CD4-positive, alpha-beta T cell treated with Interleukin-1 beta for 1 hour (primary cell): Measurements from ENCODE around the gene MSI2.

ENCODE experiments used
- DNase-seq, 2 donors: peaks; one replicate each; pipeline ENCODE4 v3.0.0-alpha.2; 2020 to 2022

The MSI2 gene

GRCh38 chr17:57713140-57713539 is 456.8 kb downstream of the MSI2 start:
- DNase-seq: no peak

- DNase-seq: no peak
Observed at GRCh38 chr17:57714665-57715180, 458.4 kb downstream of the MSI2 start.

GRCh38 chr17:57715981-57716380 is 459.7 kb downstream of the MSI2 start:
- no peak for DNase-seq

DNA sequence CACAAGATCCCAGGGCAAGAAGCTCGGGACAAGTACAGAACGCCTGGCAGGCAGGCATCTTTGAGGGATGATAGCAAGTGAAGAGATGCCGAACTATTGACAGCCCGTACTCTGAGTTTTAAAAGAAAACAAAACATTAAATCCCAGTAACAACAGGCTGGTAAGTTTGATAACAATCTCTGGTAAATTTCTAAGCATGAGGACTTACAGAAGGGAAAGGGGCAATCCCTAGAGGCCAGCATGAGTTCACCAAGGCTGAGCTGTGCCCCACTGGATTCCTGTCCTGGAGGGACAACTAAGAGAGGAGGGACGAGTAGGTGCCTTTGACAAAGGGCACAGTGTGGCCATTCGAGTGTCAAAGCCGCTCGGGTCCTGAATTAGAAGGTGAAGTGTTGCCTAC is 462.6 kb downstream of the MSI2 start:
- no peak for DNase-seq

GRCh38 chr17:57720386-57721035 is 464.2 kb downstream of the MSI2 start:
- DNase-seq: no peak

- no peak for DNase-seq
Observed at GRCh38 chr17:57721967-57722703, 465.8 kb downstream of the MSI2 start.

DNA sequence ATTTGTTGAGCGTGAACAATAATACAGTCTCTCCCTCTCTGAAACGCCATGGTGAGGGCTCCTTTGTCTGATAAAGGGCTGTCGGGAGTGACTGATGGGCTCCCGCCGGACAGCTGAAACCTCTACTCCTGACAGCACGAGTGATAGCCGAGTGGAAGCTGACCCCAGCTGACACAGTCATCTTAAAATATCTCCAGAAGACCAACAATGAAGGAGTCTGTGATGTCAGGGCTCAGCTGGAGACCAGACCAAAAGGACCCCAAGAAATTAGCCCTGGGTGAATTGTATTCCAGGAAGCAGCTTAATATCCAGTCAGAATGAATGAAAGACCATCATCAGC is 466.4 kb downstream of the MSI2 start:
- DNase-seq: no peak

GRCh38 chr17:57723427-57724025 is 467.2 kb downstream of the MSI2 start:
- DNase-seq: no peak

- no peak for DNase-seq
Observed at GRCh38 chr17:57724026-57724728, 467.9 kb downstream of the MSI2 start.

- DNase-seq: no peak
Observed at GRCh38 chr17:57724729-57725125, 468.4 kb downstream of the MSI2 start.

DNA sequence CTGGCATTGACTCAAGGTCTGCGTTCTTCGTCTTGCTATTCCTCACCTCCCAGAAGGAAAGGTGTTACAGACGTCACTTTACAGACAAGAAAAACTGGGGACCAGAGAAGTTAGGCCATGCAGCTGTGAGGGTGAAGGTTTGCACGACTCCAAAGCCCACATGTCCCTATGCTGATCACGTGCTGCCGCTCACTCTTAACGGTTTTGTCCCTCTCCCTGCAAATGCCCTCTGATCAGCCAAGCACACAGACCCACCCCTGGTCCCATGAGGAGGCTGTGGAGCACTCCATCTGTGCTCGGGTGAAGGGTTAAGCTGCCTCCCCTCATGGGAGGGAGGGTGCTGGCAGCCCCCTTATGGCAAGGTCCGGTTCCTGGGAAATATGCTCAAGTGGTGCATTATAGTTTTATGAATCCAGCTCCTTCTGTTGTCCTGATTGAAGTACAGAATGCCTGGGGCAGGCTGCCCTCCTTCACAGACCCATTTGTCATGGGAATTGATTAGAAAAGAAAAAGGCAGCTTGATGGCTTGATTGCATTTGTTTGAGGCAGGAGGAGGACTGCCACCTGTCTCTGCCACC is 470.0 kb downstream of the MSI2 start:
- no peak for DNase-seq

DNA sequence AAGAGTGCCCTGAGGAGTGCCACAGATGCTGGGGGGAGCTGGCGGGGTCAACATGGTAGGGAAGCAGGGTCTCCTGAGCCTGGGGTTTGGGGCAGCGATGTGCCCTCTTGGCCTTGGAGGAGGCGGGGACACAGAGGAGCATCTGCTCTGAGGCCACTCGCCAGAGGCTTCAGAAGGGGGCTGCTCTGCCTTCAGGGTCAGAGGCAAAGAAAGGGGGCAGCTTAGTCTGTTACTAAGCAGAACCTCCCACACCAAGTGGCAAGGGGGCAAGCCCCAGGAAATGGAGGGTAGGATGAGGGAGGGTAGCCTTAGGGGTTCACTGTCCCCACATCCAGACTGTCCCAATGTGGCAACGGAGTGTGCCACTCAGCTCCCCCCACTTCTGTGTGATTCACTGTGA is 470.5 kb downstream of the MSI2 start:
- no peak for DNase-seq

GRCh38 chr17:57727630-57728175 is 471.4 kb downstream of the MSI2 start:
- no peak for DNase-seq

DNA sequence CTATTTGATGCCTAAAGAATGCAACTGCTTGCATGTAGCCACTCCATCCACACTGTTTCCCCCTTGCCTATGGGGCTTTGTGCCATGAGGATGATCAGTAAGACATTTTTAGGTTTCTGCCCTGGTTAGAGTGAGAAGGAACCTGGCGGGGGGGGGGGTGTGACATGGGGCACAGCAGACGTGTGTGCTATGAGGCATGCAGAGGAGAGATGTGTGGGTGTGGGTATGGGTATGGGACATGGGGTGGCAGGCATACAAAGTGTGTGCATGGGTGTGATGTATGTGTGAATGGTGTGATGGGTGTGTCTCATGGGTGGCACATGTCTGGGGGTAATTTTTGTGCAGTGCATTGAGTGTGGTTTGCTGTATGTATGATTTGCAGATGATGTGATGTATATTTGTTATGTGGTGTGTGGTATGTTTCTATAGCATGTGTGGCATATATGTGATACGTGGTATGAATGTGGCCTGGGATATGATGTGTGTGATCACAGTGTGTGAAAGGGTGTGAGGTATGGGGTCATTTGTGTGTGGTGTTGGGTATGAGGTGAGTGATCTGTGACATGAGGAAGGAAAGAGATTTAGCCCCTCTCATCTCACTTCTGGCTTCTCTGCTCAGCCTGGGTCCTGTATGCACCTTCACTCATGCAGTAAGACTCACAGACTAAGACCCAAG is 473.8 kb downstream of the MSI2 start:
- no peak for DNase-seq

DNA sequence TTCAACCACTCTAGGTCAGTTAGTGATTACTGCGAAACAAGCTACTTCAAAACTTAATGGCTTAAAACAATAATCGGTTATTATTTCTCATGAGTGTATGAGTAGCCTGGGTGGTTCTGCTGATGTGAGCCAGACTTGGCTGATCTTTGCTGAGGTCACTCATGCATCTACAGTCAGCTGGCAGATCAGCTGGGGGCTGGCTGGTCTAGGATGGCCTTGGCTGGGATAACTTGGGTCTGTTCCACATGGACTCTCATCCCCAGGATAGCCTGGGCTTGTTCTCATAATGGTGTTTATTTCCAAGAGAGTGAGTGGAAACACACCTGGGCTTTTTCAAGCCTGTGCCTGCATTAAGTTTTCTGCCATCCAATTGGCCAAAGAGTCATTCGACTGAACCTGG is 475.7 kb downstream of the MSI2 start:
- no peak for DNase-seq

- no peak for DNase-seq
Observed at GRCh38 chr17:57733085-57733484, 476.8 kb downstream of the MSI2 start.
